ENCODE measurements around the gene ALG3.
A peak's percentile ranks its signal among the peaks of the same experiment; 100 is the strongest.
"Not testable (repeated sequence)": the region's sequence is repeated elsewhere in the genome, so short reads cannot be mapped to it uniquely, and the experiment has no call there.

ALG3 gene

GRCh38 chr3:184248454-184249411, at the start of gene ALG3:
Gene ALG3 (minus strand): TSS chr3:184248962. CDS start chr3:184248940, 22 bp downstream.
- peak; percentile 76 for DNase-seq

DNA sequence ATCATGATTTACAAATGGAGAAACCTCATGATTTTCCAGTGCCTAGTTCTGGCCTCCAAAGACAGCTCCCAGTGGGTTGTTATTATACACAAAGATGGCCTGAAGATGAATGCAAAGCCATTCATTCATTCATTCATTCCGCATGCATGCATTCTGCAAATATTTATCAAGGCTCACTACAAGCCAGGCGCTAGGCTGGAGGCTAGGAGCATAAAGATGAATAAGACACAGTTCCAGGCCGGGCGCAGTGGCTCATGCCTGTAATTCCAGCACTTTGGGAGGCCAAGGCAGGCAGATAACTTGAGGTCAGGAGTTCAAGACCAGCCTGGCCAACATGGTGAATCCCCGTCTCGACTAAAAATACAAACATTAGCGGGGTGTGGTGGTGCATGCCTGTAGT, 47.9 kb upstream of the ALG3 start:
- DNase-seq, result no peak

DNA sequence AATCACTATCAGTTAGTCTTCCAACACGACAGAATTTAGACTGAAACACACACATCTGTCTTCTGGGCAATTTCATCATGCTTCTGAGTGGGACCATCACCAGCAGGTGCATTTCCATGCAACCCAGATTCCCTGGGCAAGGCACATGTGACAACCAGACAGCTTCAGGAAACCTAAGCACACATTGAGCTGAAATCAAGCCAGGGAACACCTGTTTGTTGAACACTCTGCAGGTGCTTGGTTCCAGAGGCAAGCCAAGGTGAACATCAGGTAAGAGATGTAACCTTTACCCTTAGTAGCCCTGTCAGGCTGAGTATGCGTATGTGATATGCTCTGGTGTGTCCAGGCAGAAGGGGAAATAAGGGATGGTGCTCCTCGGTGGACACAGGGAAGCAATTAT, 47.0 kb upstream of the ALG3 start:
- no peak for DNase-seq

DNA sequence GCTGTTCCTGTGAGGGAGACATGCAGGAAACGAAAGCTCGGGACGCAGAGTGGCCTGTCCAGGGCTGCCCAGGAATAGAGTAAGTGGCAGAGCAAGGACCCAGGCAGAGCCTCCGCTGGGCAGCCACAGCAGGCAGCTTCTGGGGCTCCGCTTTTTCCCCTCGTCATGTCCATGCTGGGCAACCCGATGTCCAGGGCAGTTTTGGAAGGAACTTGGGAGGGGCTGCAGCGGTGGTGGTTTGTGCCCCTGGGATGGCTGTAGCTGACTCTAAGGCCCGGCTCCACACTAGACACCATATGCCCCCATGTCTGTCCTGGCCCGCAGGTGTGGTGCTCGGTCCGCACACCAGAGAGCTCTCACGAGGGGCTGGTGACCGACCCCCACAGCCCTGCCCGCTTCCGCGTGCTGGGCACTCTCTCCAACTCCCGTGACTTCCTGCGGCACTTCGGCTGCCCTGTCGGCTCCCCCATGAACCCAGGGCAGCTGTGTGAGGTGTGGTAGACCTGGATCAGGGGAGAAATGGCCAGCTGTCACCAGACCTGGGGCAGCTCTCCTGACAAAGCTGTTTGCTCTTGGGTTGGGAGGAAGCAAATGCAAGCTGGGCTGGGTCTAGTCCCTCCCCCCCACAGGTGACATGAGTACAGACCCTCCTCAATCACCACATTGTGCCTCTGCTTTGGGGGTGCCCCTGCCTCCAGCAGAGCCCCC, 43.1 kb upstream of the ALG3 start:
- no peak for DNase-seq

- no peak for DNase-seq
Measured at GRCh38 chr3:184291044-184291737, 42.4 kb upstream of the ALG3 start.

DNA sequence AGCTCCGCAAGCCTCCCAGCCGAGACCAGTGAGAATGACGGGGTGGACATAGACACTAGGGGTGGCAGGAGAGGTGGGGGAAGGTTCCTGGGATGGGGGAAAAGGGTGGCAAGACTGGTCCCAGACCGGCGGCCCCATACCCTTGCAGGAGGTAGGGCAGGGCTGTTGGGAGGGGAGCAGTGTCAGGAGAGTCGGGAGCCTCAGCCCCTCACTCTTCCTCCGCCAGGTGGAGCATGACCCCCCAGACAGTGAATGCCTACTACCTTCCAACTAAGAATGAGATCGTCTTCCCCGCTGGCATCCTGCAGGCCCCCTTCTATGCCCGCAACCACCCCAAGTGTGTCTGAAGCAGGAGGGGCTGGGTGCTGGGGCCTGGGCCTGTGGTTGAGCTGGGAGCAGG, 41.6 kb upstream of the ALG3 start:
- no peak for DNase-seq

DNA sequence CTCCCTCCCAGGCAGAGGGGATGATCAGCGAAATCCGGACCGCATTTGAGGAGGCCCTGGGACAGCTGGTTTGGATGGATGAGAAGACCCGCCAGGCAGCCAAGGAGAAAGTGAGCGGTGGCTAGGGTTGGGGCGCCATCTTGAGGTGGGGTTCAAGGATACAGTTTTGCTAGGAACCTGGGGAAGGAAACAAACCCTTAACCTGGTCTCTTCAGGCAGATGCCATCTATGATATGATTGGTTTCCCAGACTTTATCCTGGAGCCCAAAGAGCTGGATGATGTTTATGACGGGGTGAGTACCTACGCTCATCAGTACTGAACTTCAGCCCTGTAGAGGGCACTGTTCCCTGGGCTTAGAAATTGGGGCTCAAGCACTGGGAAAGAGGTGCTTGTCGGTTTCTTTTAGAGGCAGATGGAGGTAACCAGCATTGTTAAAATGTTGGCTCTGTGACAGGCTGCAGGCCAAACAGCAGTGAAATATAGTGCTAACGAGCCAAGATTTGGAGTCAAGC, 40.7 kb upstream of the ALG3 start:
- peak; percentile 34 for DNase-seq

DNA sequence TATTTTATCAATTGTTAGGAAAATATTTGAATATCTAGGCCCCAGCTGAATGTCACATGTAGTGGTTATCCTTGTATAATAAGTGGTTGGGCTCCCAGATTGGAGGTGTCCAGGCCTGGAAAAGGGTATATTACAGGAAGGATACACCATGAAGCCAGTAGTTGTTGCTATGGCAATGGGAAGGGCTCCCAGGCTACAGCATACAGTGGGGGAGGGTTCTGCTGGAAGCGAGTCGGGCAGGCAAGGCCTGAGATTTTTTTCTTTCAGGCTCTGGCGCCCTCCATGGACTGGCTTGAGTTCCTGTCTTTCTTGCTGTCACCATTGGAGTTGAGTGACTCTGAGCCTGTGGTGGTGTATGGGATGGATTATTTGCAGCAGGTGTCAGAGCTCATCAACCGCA, 35.9 kb upstream of the ALG3 start:
- no peak for DNase-seq

DNA sequence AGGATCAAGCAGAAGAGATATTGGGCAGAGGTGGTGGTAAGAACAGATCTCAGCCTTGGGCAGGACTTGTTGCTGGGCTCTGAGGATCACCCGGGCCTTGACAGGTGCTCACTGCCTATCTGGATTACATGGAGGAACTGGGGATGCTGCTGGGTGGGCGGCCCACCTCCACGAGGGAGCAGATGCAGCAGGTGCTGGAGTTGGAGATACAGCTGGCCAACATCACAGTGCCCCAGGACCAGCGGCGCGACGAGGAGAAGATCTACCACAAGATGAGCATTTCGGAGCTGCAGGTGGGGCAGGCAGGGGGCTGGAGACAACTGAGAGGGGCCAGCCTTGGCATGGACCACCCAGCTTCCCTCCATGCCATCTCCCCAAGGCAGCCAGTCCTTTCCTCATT, 34.9 kb upstream of the ALG3 start:
- DNase-seq, result no peak

GRCh38 chr3:184282941-184283340, 34.2 kb upstream of the ALG3 start:
- DNase-seq, result no peak

- DNase-seq, result no peak
Measured at GRCh38 chr3:184277366-184277765, 28.6 kb upstream of the ALG3 start.

DNA sequence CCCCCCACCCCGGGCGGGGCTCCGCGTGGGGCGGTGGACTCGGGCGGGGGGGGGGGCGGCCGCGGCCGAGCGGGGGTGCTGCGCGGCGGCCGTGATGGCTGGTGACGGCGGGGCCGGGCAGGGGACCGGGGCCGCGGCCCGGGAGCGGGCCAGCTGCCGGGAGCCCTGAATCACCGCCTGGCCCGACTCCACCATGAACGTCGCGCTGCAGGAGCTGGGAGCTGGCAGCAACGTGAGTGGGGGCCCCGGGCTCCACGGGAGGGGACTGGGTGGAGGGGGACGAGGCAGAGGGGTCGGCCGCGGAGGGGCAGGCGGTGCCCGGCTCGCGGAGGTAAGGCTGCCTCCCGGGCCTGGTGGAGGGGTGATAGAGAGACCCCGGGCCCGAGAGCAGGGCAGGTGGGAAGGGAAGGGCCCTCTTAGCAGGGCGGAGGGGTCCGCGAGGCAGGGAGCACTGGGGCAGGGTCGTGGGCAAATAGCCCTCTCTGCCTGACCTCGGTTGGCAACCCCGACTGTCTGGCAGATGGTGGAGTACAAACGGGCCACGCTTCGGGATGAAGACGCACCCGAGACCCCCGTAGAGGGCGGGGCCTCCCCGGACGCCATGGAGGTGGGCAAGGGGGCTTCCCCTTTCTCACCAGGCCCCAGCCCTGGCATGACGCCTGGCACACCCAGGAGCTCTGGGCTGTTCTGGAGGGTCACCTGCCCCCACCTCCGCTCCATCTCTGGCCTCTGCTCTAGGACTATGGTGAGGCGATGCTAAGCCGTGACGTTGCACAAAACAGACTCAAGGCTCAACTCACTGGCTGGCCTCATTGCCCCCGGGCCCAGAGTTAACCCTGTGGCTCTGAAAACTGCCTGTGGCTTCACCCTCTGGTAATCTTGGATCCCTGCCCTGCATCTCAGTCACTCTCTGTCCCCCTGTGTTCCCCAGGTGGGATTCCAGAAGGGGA, 27.5 kb upstream of the ALG3 start, which contains the start of gene ECE2:
Gene ECE2, plus strand, starts transcription at position 62 of the 950 bp plus-strand sequence. Its CDS starts 132 bp downstream, at position 194.
- DNase-seq, result no peak

DNA sequence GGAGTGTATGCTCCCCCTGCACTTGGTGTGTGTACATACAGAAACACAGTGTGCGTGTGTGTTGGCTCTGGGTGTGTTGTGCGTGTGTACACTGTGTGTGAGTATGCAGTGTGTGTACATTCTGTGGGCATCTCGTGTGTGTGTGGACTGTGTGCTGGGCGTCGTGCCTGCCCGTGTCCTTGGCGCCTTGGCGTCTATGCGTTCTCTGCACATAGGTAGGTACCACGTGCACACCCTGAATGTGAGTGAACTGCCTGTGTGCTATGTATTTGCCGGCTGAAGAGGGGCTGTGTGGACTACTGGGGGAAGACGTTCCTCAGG, 26.6 kb upstream of the ALG3 start:
- no peak for DNase-seq

DNA sequence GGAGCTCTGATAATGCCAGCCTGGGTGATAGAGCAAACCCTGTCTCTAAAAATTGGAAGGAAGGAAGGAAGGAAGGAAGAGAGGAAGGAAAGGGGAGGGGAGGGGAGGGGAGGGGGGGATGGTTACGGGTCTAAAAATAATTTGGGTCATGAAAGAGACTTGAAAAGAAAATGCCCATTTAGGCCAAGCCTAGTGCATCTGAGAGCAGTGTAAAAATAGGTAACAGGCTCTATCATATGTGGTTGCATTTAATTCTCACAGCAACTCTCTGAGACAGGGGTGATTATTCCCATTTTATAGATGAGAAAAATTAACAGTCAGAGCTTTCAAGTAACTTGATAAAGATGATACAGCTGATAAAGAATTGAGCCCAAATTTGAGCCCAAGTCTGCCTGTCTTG, 23.5 kb upstream of the ALG3 start:
- no peak for DNase-seq

DNA sequence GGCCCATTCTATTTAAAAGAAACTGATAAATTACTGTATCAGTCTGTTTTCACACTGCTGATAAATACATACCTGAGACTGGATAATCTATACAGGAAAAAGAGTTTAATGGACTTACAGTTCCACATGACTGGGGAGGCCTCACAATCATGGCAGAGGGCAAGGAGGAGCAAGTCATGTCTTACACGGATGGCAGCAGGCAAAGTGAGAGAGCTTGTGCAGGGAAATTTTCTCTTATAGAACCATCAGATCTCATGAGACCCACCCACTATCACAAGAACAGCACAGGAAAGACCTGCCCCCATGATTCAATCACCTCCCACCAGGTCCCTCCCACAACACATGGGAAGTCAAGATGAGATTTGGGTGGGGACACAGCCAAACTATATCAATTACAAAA, 18.5 kb upstream of the ALG3 start:
- DNase-seq, result not testable (repeated sequence)

DNA sequence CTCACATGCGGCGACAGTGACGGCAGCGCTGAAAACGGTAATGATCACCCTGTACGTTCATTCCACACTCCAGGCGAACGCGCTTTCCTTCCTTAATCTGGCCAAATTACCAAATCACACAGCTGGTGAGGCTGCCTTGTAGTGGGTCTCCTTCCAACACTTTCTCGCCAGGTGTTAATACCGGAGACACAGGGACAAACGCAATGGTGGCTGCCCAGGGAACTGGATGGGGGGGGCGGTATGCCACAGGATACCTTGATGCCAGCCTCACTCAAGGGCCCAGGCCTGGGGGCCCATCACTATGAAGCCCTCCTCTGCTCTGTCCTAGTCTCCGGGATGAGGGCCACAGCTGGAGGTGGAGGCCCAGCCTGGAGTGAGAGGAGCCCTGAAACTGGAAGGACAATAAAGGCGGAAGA, 14.0 kb upstream of the ALG3 start:
- no peak for DNase-seq

- no peak for DNase-seq
Measured at GRCh38 chr3:184261854-184262763, 13.3 kb upstream of the ALG3 start.

DNA sequence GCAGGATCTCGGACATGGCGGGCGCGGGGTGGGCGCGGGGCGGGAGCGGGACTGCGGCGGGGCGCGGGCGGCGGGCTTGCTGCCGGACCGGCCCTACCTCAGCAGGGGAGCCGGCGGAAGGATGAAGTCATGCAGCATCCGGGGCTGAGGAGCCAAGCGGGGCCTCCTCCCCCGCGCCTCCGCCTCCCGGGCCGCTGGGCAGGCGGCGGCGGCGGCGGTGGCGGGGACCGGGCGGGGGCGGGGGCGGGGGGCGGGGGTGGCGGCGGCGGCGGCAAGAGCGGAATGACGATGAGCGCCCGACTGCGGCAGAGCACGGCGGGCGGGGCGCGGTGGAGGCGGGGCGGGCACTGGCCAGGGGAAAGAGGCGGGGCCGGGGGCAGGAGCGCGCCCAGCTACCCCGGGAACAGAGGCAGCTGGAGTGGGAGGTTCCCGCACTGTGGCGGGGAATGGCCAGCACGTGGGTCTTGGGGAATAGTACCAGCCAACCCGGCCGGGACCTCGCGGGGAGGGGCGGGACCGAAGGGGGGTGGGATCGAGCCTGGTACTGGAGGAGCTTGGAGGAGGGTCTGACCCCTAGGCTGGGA, 12.6 kb upstream of the ALG3 start, which contains the start of gene CAMK2N2:
Gene CAMK2N2, minus strand, starts transcription at position 284 of the 584 bp plus-strand sequence. Its CDS starts 268 bp downstream, at position 16.
- DNase-seq, result no peak

- DNase-seq, result no peak
Measured at GRCh38 chr3:184260724-184261269, 12.0 kb upstream of the ALG3 start.
